GM10266 (cell line): ENCODE measurements around the gene GPRIN1.

Source experiments
- DNase-seq: peaks from one replicate; pipeline ENCODE4 v3.0.0; 2012; ENCODE audit errors: extremely low spot score
- CTCF ChIP-seq: IDR thresholded peaks from 2 replicates; pipeline ENCODE4 v1.5.1; 2012; ENCODE audit warnings: mild to moderate bottlenecking, low read depth; ENCODE audit not compliant: control insufficient read depth, insufficient read depth; ENCODE audit errors: missing control alignments

Gene GPRIN1

DNA sequence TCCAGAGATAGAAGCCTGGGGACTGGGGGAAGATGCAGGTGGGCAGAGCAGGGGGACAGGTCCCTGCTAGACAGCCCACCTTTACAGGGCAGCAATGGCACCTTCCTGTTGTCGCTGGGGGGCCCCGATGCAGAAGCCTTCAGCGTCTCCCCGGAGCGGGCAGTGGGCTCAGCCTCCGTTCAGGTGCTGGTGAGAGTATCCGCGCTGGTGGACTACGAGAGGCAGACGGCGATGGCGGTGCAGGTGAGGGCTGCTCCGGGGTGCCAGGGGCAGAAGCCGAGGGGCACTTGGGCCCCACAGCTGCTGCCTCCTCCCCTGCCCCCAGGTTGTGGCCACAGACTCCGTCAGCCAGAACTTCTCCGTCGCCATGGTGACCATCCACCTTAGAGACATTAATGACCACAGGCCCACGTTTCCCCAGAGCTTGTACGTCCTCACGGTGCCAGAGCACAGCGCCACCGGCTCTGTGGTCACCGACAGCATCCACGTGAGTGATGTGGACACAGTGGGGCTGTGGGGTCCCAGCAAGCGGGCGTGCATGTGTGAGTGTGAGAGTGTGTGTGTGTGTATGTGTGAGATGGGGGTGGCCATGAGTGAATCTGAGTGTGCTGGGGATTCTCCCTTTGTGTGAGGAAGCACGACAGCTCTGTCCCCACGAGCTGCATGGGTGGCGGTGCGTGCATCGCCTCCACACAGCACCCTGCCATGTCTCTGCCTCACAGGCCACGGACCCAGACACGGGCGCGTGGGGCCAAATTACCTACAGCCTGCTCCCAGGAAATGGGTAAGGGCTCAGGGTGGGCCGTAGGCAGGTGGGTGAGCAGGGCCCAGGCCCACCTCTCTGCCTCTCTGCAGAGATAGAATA lies 32.4 kb downstream of the GPRIN1 start:
- no peak for TF ChIP-seq CTCF
- DNase-seq: no peak

GRCh38 chr5:176575488-176576422 lies 34.2 kb downstream of the GPRIN1 start:
- no peak for TF ChIP-seq CTCF

DNA sequence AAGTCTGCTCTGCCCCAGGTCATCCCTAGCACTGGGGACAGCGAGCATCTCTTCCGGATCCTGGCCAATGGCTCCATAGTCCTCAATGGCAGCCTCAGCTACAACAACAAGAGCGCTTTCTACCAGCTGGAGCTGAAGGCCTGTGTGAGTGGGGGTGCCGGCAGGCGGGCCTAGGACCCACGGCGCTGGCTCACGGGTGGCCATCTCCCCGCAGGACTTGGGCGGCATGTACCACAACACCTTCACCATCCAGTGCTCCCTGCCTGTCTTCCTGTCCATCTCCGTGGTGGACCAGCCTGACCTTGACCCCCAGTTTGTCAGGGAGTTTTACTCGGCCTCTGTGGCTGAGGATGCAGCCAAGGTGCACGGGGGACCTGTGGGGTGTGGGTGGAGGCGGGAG lies 34.9 kb downstream of the GPRIN1 start:
- TF ChIP-seq CTCF: no peak
- DNase-seq: no peak

More at GRCh38 chr5:176575488-176576422, 34.2 kb downstream of the GPRIN1 start:
- DNase-seq: no peak

DNA sequence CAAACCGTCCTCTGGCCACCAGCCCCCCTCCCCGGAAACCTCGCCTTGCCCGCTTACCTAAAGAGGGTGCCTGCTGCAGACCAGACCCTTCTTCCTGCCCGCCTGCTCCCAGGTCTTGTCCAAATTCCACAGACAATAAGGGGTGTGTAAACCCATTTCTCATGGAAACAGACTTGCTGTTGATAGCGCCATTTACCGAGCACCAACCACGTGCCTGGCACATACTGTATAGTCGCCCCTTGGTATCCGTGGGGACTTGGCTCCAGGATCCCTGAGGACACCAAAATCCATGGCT lies 35.7 kb downstream of the GPRIN1 start:
- no peak for DNase-seq
- no peak for TF ChIP-seq CTCF

DNA sequence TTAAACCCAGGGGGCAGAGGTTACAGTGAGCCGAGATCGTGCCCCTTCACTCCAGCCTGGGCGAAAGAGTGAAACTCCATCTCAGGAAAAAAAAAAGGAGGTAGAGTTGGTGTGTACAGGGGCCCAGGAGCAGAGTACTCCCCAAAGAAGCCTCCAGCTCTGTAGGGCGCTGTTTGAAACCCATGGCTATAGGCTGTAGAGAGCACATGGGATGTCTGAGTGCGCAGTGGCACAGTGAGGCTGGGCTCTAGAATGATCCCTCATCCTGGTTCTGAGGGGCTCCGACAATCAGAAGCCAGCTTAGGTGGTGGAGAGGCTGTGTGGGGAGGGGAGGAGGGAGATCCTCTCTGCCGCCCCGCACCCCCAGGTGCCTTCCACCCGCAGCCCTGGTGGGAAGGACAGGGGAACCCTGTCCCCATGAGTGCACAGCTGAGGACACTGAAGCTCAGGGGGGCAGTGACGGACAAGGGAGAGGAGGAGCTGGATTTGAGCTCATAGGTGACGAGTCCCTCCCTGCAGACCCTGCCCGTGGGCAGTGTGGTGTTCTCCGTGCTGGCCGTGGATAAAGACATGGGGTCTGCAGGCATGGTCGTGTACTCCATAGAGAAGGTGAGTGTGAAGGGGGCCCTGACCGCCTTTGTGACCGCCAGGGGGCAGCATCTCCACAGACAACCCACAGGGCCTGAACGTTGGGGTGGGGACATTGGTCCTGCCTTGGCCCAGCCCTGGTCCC lies 36.2 kb downstream of the GPRIN1 start:
- DNase-seq: peak; percentile 87

DNA sequence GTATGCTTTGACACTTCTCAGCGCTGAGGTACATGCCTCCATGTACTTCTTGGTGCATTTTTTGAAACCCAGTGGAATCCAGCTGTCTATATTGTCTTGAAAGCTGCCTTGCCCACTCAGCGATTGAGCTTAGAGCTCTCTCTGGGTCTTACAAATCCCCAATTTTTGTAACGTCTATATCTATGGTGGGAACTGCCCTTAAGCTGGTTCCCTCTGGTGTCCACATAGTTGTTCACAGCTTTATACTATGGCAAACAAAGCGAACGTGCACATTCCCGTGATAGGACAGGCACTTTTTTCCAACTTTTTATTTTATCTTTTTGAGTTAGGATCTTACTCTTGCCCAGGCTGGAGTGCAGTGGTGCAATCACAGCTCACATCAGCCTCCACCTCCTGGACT lies 39.9 kb downstream of the GPRIN1 start:
- no peak for TF ChIP-seq CTCF
- DNase-seq: no peak

More for the DNA sequence above, 36.2 kb downstream of the GPRIN1 start:
- peak; percentile 79 for TF ChIP-seq CTCF

GRCh38 chr5:176568657-176569056 lies 41.3 kb downstream of the GPRIN1 start:
- no peak for TF ChIP-seq CTCF
- DNase-seq: no peak
